Measurements from ENCODE around the gene PPIF. TPM values are rescaled to one million over a fixed set of nuclear protein-coding genes. Genes with fewer than 3 reads are reported as not detected.

Gene PPIF
- total and polyA plus RNA-seq, 2 of the 13 experiments (the other 11 are each of a cell fraction or from before 2014, with no cell fraction given): 147 to 157 TPM

DNA sequence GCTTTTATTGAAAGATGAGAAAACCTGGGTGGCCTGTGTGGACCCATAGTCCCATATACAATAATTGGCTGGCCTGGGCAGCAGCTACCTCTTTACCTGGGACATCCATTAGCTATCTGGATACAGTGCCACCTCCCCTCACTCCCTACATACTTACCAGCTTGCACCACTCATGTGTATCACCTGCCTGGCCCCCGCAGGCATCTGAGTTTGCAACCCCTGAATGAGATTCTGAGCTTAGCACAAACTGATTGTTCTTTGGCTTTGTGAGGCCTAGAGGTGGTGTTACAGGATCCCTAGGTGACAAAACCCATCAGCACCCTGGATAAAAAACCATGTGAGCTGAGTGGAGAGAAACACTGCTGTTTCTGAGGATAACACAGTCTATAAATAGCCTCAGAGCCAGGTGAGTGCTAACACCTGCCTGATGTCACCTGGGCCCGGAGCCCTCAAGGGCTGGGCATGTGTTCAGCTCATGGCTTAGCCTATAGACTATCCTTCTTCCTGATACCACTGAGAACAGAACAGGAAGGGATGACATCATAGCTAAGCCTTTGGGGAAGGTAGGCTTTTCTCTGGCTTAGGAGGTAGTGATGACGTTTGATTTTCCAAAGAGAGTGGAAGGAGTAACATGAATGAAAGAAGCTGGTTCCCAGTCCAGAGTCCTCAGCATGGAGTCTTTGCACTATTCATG, 2.6 kb upstream of the PPIF start:
- Histone ChIP-seq H3K27me3 (ENCODE audit: control insufficient read depth in 1 of 2, insufficient read depth in 2 of 2, low read length in 2 of 2) (no peaks in the 10 kb centered on the region), H2AFZ (ENCODE audit: low read length) (no peak overlapping the region), H3K4me1 (ENCODE audit: insufficient read depth, low read length) (peaks cover 69% of the 10 kb centered on the region), H3K27ac (ENCODE audit: extremely low read length, insufficient read depth, low read length) (no peak overlapping the region), H3K9me3 (ENCODE audit: low read length) (no peaks in the 10 kb centered on the region), H3K79me2 (ENCODE audit: insufficient read depth, low read length) (peaks cover 23% of the 10 kb centered on the region), H4K20me1 (ENCODE audit: insufficient read depth, low read length) (peaks cover 17% of the 10 kb centered on the region), H3K4me2 (ENCODE audit: low read depth, low read length) (no peak overlapping the region), H3K9ac (ENCODE audit: insufficient read depth, low read depth, low read length) (no peak overlapping the region), H3K36me3 (replicated peaks in 1 of 2; ENCODE audit: control insufficient read depth in 1 of 2, insufficient read depth in 2 of 2, low read length in 2 of 2) (peaks cover 6 to 10% of the 10 kb centered on the region in 2 experiments), H3K4me3 (replicated peaks in 1 of 3; ENCODE audit: insufficient read depth in 1 of 3, low read depth in 2 of 3, low read length in 3 of 3) (no peak overlapping the region)
- FAIRE-seq: no peak
- ATAC-seq: no peak
- in situ Hi-C loops (cut with HindIII; ENCODE audit: extremely low pct_ligation_motif_present, low pct_unique_long_range_greater_than_20kb) (no loop called here), intact Hi-C loops (cut with micrococcal nuclease; ENCODE audit: unreplicated experiment) (loop anchor here (10.0 kb wide), 1 partner anchor 50 kb away; no protein-coding TSS in a partner anchor)
- no peak for DNase-seq (ENCODE audit: low spot score)
- CTCF ChIA-PET (ENCODE audit: low intra/inter-chr PET ratio, low total read pairs): no interaction called here
- POLR2A ChIA-PET: interaction anchor here (0.9 to 7.8 kb wide), 2 partner anchors 9 to 13 kb away, joined by 5 to 134 read pairs; no protein-coding TSS in a partner anchor
- BruUV-seq (replicated peaks): no TSS peak
- WGBS (ENCODE audit: low lambda C conversion rate): 81% methylated on average over 3 of the region's 3 CpGs
- TF ChIP-seq CREB1 (IDR thresholded peaks at IDR 0.05): peak; percentile 56
- TF ChIP-seq CREB1 (CRISPR knock-in tag; IDR thresholded peaks at IDR 0.05): no peak
- TF ChIP-seq ZNF3 (CRISPR knock-in tag; IDR thresholded peaks at IDR 0.05): no peak
- no peak for TF ChIP-seq ARNT (IDR thresholded peaks at IDR 0.05)
- TF ChIP-seq TARDBP (CRISPR knock-in tag; IDR thresholded peaks at IDR 0.05): no peak
- TF ChIP-seq PHB2 (IDR thresholded peaks at IDR 0.05; ENCODE audit: partially characterized antibody): no peak
- peak; percentile 88 for TF ChIP-seq ATF7 (IDR thresholded peaks at IDR 0.05)
- TF ChIP-seq ATF7 (CRISPR knock-in tag; IDR thresholded peaks at IDR 0.05): no peak

DNA sequence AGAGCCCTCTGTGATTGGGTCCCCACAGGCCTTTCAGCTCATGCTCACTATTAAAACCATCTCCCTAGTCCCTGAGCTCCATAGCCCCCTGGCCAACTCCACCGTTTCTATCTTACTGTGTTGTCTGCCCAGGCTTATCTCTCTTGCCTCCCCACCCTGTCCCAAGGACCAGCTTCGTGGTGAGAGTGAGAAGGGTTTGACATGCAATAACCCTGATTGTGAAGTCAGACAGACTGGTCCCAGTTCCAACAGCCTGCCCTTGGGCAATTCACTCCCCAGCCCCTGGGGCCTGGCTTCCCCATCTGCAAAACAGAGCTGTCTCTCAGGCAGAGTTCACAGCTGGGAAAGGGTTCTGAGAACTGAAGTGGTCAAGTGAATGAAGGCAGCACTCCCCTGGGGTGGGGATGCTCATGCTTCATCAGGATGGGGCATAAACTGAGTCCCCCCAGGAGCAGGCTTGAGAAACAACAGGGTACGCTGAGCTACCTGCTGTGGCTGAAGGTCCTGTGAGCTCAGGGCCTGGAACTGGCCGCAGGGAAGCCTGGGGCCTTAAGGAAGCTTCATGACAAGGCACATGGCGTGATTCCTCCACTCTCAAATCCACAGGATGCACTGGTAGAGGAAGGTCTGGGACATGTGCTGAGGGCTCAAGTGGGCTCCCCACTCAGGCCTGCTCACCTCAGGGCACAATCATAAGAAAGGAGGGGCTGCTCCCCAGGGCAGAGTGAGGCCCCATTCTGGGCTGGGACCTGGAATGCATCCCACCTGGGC, 1.8 kb upstream of the PPIF start:
- Histone ChIP-seq H3K27me3 (ENCODE audit: control insufficient read depth in 1 of 2, insufficient read depth in 2 of 2, low read length in 2 of 2) (no peaks in the 10 kb centered on the region), H3K9me3 (ENCODE audit: low read length) (no peaks in the 10 kb centered on the region), H3K27ac (ENCODE audit: extremely low read length, insufficient read depth, low read length) (no peak overlapping the region), H3K4me3 (replicated peaks in 1 of 3; ENCODE audit: insufficient read depth in 1 of 3, low read depth in 2 of 3, low read length in 3 of 3) (no peak overlapping the region), H4K20me1 (ENCODE audit: insufficient read depth, low read length) (peaks cover 25% of the 10 kb centered on the region), H3K79me2 (ENCODE audit: insufficient read depth, low read length) (peaks cover 31% of the 10 kb centered on the region), H2AFZ (ENCODE audit: low read length) (no peak overlapping the region), H3K36me3 (replicated peaks in 1 of 2; ENCODE audit: control insufficient read depth in 1 of 2, insufficient read depth in 2 of 2, low read length in 2 of 2) (peaks cover 12 to 18% of the 10 kb centered on the region in 2 experiments), H3K4me2 (ENCODE audit: low read depth, low read length) (no peak overlapping the region), H3K4me1 (ENCODE audit: insufficient read depth, low read length) (peaks cover 75% of the 10 kb centered on the region), H3K9ac (ENCODE audit: insufficient read depth, low read depth, low read length) (no peak overlapping the region; the same call in 1 of the 2 replicates)
- WGBS (ENCODE audit: low lambda C conversion rate): 24% methylated on average over 2 of the region's 5 CpGs
- intact Hi-C loops (cut with micrococcal nuclease; ENCODE audit: unreplicated experiment) (loop anchor here (10.0 kb wide), 1 partner anchor 51 kb away; no protein-coding TSS in a partner anchor), in situ Hi-C loops (cut with HindIII; ENCODE audit: extremely low pct_ligation_motif_present, low pct_unique_long_range_greater_than_20kb) (no loop called here)
- FAIRE-seq (no peak), ATAC-seq (no peak), DNase-seq (ENCODE audit: low spot score) (no peak)
- TF ChIP-seq, protein P1, sequence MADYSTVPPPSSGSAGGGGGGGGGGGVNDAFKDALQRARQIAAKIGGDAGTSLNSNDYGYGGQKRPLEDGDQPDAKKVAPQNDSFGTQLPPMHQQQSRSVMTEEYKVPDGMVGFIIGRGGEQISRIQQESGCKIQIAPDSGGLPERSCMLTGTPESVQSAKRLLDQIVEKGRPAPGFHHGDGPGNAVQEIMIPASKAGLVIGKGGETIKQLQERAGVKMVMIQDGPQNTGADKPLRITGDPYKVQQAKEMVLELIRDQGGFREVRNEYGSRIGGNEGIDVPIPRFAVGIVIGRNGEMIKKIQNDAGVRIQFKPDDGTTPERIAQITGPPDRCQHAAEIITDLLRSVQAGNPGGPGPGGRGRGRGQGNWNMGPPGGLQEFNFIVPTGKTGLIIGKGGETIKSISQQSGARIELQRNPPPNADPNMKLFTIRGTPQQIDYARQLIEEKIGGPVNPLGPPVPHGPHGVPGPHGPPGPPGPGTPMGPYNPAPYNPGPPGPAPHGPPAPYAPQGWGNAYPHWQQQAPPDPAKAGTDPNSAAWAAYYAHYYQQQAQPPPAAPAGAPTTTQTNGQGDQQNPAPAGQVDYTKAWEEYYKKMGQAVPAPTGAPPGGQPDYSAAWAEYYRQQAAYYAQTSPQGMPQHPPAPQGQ (CRISPR knock-in tag; IDR thresholded peaks at IDR 0.05; ENCODE audit: borderline replicate concordance): no peak
- 0 out of 2 replicates have a peak, but pooled peaks have one; percentile 20 for TF ChIP-seq ZFY (CRISPR knock-in tag; IDR thresholded peaks at IDR 0.05)
- TF ChIP-seq, protein P2, sequence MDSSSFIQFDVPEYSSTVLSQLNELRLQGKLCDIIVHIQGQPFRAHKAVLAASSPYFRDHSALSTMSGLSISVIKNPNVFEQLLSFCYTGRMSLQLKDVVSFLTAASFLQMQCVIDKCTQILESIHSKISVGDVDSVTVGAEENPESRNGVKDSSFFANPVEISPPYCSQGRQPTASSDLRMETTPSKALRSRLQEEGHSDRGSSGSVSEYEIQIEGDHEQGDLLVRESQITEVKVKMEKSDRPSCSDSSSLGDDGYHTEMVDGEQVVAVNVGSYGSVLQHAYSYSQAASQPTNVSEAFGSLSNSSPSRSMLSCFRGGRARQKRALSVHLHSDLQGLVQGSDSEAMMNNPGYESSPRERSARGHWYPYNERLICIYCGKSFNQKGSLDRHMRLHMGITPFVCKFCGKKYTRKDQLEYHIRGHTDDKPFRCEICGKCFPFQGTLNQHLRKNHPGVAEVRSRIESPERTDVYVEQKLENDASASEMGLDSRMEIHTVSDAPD (CRISPR knock-in tag; IDR thresholded peaks at IDR 0.05): no peak
- peak; percentile 19; the same call in 1 of the 2 replicates for TF ChIP-seq CEBPG (CRISPR knock-in tag; IDR thresholded peaks at IDR 0.05)
- TF ChIP-seq PHF20 (CRISPR knock-in tag; IDR thresholded peaks at IDR 0.05): no peak
- TF ChIP-seq, protein P3, sequence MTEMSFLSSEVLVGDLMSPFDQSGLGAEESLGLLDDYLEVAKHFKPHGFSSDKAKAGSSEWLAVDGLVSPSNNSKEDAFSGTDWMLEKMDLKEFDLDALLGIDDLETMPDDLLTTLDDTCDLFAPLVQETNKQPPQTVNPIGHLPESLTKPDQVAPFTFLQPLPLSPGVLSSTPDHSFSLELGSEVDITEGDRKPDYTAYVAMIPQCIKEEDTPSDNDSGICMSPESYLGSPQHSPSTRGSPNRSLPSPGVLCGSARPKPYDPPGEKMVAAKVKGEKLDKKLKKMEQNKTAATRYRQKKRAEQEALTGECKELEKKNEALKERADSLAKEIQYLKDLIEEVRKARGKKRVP (CRISPR knock-in tag; IDR thresholded peaks at IDR 0.05): peak in 1 of 2 experiments; percentile 64; a peak in 2 of 4 replicates
- POLR2A ChIA-PET: interaction anchor here (0.9 to 7.8 kb wide), 4 partner anchors 9 to 34 kb away, joined by 5 to 134 read pairs (median 32); no protein-coding TSS in a partner anchor
- CTCF ChIA-PET (ENCODE audit: low intra/inter-chr PET ratio, low total read pairs): no interaction called here
- no TSS peak for BruUV-seq (replicated peaks)

Measured in HepG2 (cell line).